NT2/D1 (cell line): ENCODE results near the gene PEAR1.

Source experiments
- SUZ12 ChIP-seq: IDR thresholded peaks from 2 replicates; pipeline ENCODE4 v1.6.1; 2011; ENCODE audit not compliant: insufficient read length, insufficient read depth; ENCODE audit errors: extremely low read depth
- YY1 ChIP-seq: IDR thresholded peaks from 2 replicates; pipeline ENCODE4 v1.6.1; 2011; ENCODE audit not compliant: insufficient read length, insufficient read depth
- ZNF274 ChIP-seq: IDR thresholded peaks from 2 replicates; pipeline ENCODE4 v1.6.1; 2011; ENCODE audit warnings: mild to moderate bottlenecking, low read depth, low read length

DNA sequence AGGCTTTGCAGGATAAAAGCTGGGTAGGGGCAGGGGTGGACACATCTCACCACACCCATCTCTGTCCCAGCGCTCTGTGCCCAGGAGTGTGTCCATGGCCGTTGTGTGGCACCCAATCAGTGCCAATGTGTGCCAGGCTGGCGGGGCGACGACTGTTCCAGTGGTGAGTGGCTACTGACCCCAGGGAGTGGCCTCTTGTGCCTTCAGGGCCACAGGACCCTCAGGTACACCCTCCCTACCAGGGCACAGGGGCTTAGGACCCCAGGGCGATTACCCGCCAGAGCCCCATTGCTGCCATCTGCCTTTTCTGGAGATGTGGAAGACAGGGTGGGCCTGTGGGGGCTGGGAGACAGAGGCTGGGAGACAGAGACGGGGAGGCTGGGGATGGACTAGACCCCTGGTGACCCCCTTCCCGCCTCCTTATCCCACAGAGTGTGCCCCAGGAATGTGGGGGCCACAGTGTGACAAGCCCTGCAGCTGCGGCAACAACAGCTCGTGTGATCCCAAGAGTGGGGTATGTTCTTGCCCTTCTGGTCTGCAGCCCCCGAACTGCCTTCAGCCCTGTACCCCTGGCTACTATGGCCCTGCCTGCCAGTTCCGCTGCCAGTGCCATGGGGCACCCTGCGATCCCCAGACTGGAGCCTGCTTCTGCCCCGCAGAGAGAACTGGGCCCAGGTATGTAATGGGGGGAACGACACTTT, 12.8 kb downstream of the PEAR1 start:
- TF ChIP-seq SUZ12 (no peak), YY1 (no peak), ZNF274 (no peak)
